Measurements from ENCODE around the gene RETN. TPM values are rescaled to one million over a fixed set of nuclear protein-coding genes. Genes with fewer than 3 reads are reported as not detected.
"Not testable (repeated sequence)": the region's sequence is repeated elsewhere in the genome, so short reads cannot be mapped to it uniquely, and the experiment has no call there.

The RETN gene
- total and polyA plus RNA-seq, 10 donors, result 5.4 to 60.6 (median 17.4) TPM

DNA sequence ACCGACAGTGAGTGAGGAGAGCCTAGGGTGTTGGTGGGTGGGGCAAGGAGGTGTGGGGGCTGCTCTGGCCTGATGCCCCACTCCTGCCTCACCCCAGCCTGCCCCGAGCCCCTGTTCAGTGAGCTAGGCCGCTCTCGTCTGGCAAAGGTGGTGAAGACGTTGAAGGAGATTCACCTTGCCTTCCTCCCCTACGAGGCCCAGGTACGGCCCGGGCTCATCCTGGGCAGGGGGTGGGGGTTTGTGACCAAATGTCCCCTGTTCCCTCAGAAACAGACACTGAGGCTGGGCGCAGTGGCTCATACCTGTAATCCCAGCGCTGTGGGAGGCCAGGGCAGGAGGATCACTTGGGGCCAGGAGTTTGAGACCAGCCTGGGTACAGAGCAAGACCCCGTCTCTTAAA is 28.0 kb upstream of the RETN start:
- H3K4me3 ChIP-seq, result no peak overlapping the region
- no peaks in the 10 kb centered on the region for H3K9me3 ChIP-seq
- intact Hi-C loops (cut with DNase I; ENCODE audit: low total_unique reads), result no loop called here
- H3K4me1 ChIP-seq, result peaks cover 6 to 67% (median 38%) of the 10 kb centered on the region in 6 donors
- H3K27me3 ChIP-seq (replicated peaks in 1 of 7), result peaks cover 0 to 14% (median 0%) of the 10 kb centered on the region in 7 donors
- peaks cover 0 to 69% (median 23%) of the 10 kb centered on the region in 6 donors for H3K36me3 ChIP-seq
- no peak for DNase-seq
- WGBS, 5 donors, result 91 to 95% (median 94%) methylated on average over 9 to 11 of the region's 11 CpGs
- TF ChIP-seq POLR2AphosphoS5 (IDR thresholded peaks at IDR 0.05), result peak in 1 of 3 donors; percentile 36
- TF ChIP-seq POLR2A (IDR thresholded peaks at IDR 0.05), result no peak
- TF ChIP-seq, protein P1, sequence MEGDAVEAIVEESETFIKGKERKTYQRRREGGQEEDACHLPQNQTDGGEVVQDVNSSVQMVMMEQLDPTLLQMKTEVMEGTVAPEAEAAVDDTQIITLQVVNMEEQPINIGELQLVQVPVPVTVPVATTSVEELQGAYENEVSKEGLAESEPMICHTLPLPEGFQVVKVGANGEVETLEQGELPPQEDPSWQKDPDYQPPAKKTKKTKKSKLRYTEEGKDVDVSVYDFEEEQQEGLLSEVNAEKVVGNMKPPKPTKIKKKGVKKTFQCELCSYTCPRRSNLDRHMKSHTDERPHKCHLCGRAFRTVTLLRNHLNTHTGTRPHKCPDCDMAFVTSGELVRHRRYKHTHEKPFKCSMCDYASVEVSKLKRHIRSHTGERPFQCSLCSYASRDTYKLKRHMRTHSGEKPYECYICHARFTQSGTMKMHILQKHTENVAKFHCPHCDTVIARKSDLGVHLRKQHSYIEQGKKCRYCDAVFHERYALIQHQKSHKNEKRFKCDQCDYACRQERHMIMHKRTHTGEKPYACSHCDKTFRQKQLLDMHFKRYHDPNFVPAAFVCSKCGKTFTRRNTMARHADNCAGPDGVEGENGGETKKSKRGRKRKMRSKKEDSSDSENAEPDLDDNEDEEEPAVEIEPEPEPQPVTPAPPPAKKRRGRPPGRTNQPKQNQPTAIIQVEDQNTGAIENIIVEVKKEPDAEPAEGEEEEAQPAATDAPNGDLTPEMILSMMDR (IDR thresholded peaks at IDR 0.05 in 8 of 11, conservative IDR thresholded peaks at IDR 0.05 in 3 of 11), result no peak
- H3K27ac ChIP-seq, result no peak overlapping the region

DNA sequence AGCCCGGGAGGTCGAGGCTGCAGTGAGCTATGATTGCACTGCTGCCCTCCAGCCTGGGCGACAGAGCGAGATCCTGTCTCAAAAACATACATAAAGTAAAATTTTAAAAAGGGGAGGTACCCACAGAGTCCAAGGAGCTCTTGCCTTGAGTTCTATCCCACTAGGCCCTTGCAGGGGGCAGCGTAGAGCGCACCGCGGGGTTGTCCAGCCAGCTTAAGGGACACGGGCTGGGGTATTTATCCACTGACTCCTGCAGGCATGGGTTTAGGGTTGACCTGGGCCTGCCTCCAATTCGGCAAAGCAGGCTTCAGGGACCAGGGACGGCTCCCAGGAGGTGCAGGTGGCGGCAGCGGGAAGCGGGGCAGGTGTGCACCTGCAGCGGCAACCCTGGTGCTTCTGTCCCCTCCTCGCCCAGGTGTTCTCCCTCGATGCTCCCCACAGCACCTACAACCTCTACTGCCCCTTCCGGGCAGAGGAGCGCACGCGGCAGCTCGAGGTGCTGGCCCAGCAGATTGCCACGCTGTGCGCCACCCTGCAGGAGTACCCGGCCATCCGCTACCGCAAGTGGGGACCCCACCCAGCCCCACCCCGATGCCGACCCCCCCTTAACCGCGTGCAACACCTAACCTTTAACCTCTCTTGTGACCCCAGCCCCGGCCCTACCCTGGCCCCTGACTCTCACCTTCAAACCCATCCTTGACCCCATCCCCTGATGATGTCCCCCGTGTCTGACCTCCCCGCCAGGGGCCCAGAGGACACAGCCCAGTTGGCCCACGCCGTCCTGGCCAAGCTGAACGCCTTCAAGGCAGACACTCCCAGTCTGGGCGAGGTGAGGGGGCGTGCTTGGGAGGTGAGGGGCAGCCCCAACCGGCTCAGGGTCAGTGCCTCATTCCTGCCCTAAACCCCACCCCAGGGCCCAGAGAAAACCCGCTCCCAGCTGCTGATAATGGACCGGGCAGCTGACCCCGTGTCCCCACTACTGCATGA is 27.3 kb upstream of the RETN start:
- intact Hi-C loops (cut with DNase I; ENCODE audit: low total_unique reads), result no loop called here
- TF ChIP-seq POLR2A (IDR thresholded peaks at IDR 0.05), result no peak
- peak in 1 of 3 donors; percentile 24 for TF ChIP-seq POLR2AphosphoS5 (IDR thresholded peaks at IDR 0.05)
- TF ChIP-seq, protein P1 (IDR thresholded peaks at IDR 0.05 in 8 of 11, conservative IDR thresholded peaks at IDR 0.05 in 3 of 11), result no peak
- 88 to 93% (median 91%) methylated on average over 37 to 43 of the region's 43 CpGs for WGBS, 5 donors
- Histone ChIP-seq H3K36me3 (peaks cover 0 to 76% (median 30%) of the 10 kb centered on the region in 6 donors), H3K9me3 (no peaks in the 10 kb centered on the region), H3K27me3 (replicated peaks in 1 of 7) (peaks cover 0 to 11% (median 0%) of the 10 kb centered on the region in 7 donors), H3K4me1 (peaks cover 6 to 66% (median 30%) of the 10 kb centered on the region in 6 donors), H3K27ac (no peak overlapping the region), H3K4me3 (no peak overlapping the region)
- no peak for DNase-seq

DNA sequence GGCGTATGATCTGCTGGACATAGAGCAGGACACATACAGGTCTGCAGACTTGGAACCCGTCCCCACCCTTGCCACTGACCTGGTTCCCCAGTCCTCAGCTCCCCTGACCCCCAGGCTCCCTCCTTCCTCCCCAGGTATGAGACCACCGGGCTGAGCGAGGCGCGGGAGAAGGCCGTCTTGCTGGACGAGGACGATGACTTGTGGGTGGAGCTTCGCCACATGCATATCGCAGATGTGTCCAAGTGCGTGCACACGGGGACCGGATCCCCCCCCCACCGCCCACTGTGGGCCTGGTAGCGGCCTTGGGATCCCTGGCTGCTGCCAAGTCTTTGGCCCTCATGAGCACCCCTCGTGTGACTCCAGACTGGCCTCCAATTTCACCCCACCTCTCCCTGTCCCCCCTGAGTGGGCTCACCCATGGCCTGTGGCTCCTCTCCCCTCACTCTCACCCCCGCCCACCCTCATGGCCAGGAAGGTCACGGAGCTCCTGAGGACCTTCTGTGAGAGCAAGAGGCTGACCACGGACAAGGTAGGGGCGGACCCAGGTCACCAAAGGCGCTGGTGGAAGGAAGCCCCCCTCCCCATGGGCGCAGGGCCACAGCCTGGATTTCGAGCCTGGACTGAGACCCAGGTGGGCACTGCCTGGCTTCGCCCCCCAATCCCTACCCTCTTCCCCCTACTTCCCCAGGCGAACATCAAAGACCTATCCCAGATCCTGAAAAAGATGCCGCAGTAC is 26.4 kb upstream of the RETN start:
- no peak for TF ChIP-seq POLR2A (IDR thresholded peaks at IDR 0.05)
- peak in 1 of 3 donors; percentile 69 for TF ChIP-seq POLR2AphosphoS5 (IDR thresholded peaks at IDR 0.05)
- DNase-seq, result no peak
- peaks cover 0 to 85% (median 38%) of the 10 kb centered on the region in 6 donors for H3K36me3 ChIP-seq
- H3K4me1 ChIP-seq, result peaks cover 5 to 67% (median 23%) of the 10 kb centered on the region in 6 donors
- no peak overlapping the region for H3K4me3 ChIP-seq
- intact Hi-C loops (cut with DNase I; ENCODE audit: low total_unique reads), result no loop called here
- peaks cover 0 to 2% (median 0%) of the 10 kb centered on the region in 7 donors for H3K27me3 ChIP-seq (replicated peaks in 1 of 7)
- 90 to 93% (median 92%) methylated on average over 17 to 27 of the region's 27 CpGs for WGBS, 5 donors
- no peak overlapping the region for H3K27ac ChIP-seq
- H3K9me3 ChIP-seq, result no peaks in the 10 kb centered on the region

DNA sequence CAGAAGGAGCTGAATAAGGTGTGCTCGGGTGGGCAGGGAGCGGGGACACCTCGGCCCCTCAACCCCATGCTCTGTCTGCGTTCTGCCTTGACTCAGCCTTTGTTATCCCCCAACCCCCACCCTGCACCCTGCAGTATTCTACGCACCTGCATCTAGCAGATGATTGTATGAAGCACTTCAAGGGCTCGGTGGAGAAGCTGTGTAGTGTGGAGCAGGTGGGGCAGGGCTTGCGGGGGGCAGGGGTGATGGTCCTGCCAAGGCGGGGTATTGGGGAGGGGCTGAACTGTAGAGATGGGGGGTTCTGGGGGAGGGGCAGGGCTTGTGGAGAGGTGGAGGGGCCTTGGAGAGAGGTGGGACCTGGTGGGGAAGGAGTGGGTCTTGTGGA is 25.8 kb upstream of the RETN start:
- intact Hi-C loops (cut with DNase I; ENCODE audit: low total_unique reads), result no loop called here
- no peaks in the 10 kb centered on the region for H3K9me3 ChIP-seq
- no peaks in the 10 kb centered on the region for H3K27me3 ChIP-seq (replicated peaks in 1 of 7)
- peaks cover 0 to 62% (median 18%) of the 10 kb centered on the region in 6 donors for H3K4me1 ChIP-seq
- DNase-seq, result no peak
- WGBS, 5 donors, result 89 to 96% (median 96%) methylated on average over 8 of the region's 8 CpGs
- TF ChIP-seq POLR2A (IDR thresholded peaks at IDR 0.05), result no peak
- no peak for TF ChIP-seq POLR2AphosphoS5 (IDR thresholded peaks at IDR 0.05)
- TF ChIP-seq, protein P1 (IDR thresholded peaks at IDR 0.05 in 8 of 11, conservative IDR thresholded peaks at IDR 0.05 in 3 of 11), result no peak
- peaks cover 0 to 91% (median 38%) of the 10 kb centered on the region in 6 donors for H3K36me3 ChIP-seq
- H3K4me3 ChIP-seq, result no peak overlapping the region
- H3K27ac ChIP-seq, result peak overlapping the region in 1 of 8 donors; percentile 37

DNA sequence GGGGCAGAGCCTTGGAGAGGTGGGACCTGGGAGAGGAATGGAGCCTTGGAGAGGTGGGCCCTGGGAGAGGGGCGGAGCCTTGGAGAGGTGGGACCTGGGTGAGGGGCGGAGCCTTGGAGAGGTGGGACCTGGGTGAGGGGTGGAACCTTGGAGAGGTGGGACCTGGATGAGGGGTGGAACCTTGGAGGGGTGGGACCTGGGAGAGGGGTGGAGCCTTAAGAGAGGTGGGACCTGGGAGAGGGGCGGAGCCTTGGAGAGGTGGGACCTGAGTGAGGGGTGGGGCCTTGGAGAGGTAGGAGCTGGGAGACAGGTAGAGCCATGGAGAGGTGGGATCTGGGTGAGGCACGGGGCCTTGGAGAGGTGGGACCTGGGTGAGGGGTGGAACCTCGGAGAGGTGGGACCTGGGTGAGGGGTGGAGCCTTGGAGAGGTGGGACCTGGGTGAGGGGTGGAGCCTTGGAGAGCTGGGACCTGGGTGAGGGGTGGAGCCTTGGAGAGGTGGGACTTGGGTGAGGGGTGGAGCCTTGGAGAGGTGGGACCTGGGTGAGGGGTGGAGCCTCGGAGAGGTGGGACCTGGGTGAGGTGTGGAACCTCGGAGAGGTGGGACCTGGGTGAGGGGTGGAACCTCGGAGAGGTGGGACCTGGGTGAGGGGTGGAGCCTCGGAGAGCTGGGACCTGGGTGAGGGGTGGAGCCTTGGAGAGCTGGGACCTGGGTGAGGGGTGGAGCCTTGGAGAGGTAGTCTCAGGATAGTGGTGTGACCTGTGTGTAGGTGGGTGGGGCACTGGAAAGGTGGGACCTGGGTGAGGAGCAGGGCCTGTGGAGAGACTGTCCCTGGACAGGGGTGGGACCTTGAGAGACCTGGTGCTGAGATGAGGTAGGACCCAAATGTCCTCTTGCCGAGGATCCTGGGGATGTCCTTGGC is 25.0 kb upstream of the RETN start:
- DNase-seq; intact Hi-C loops (cut with DNase I; ENCODE audit: low total_unique reads): not testable (repeated sequence)
- 49 to 97% (median 76%) methylated on average over 9 to 10 of the region's 10 CpGs for WGBS, 5 donors

More for the DNA sequence above, 25.0 kb upstream of the RETN start:
- peaks cover 0 to 53% (median 9%) of the 10 kb centered on the region in 6 donors for H3K4me1 ChIP-seq
- H3K36me3 ChIP-seq, result peaks cover 0 to 86% (median 38%) of the 10 kb centered on the region in 6 donors
- peak overlapping the region in 3 of 8 donors; percentile 74 to 84 (median 79) for H3K27ac ChIP-seq
- not testable (repeated sequence) for H3K27me3 ChIP-seq (replicated peaks in 1 of 7); H3K4me3 ChIP-seq; H3K9me3 ChIP-seq

Data from spleen (tissue), 11 donors.